Embryonic facial prominence (tissue), 1 donor: ENCODE data around the gene NECAP2.

ENCODE experiments used
- DNase-seq: peaks from one replicate; pipeline ENCODE4 v3.0.0-alpha.2; 2016; ENCODE audit errors: extremely low spot score

Gene NECAP2, protein sequence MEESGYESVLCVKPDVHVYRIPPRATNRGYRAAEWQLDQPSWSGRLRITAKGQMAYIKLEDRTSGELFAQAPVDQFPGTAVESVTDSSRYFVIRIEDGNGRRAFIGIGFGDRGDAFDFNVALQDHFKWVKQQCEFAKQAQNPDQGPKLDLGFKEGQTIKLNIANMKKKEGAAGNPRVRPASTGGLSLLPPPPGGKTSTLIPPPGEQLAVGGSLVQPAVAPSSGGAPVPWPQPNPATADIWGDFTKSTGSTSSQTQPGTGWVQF

GRCh38 chr1:16440470-16441281 is at the start of gene NECAP2:
Gene NECAP2, plus strand, starts transcription at chr1:16440724. Its CDS starts 38 bp downstream, at chr1:16440762.
- DNase-seq: peak; percentile 88

- no peak for DNase-seq
Measured at GRCh38 chr1:16391411-16391810, 49.1 kb upstream of the NECAP2 start.

GRCh38 chr1:16392740-16393569 is 47.6 kb upstream of the NECAP2 start:
- no peak for DNase-seq

DNA sequence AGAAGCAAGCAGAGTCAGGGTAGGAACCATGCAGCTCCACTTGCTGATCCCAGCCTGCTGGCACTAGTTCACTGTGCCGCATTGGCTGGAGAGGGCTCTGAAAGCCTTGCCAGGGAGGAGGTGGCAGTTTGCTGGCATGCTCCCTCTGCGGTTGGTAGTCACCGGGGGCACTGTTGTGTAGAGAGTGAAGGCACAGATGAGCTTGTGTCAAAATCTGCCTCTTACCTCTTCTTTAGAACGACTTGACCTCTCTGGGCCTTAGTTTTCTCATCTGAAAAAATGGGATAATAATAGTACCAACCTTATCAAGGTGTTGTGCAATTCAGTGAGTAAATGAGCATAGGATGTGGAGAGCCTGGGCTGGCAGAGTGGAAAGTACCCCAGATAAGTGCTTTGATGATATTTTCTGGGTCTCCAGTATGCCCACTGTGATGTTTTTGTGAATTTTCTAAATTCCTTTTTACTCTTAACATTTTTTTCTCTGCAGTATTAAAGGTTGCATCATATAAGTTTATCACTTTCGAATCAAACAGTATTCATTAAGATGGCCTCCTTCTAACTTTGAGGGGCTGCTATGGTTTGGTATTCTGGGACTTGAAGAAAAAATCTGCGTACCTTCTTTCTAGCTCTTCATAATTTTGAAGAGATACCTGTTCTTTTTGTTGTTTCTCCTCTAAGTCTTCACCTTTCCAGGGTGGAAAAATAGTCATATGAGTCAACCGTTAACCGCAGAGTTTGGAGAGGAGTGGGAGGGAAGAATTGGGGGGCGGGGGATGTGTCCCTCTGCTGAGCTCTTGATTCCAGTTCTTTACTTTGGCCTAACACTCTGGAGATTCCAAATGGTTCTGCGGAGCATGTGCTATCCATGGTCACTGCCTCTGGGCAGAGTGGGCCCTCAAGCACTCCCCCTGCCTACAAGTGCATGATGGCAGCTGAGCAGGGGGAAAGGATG is 46.7 kb upstream of the NECAP2 start:
- DNase-seq: no peak

- DNase-seq: no peak
Measured at GRCh38 chr1:16394977-16395376, 45.5 kb upstream of the NECAP2 start.

GRCh38 chr1:16396591-16396990 is 43.9 kb upstream of the NECAP2 start:
- DNase-seq: no peak

- DNase-seq: no peak
Measured at GRCh38 chr1:16397120-16397519, 43.4 kb upstream of the NECAP2 start.

DNA sequence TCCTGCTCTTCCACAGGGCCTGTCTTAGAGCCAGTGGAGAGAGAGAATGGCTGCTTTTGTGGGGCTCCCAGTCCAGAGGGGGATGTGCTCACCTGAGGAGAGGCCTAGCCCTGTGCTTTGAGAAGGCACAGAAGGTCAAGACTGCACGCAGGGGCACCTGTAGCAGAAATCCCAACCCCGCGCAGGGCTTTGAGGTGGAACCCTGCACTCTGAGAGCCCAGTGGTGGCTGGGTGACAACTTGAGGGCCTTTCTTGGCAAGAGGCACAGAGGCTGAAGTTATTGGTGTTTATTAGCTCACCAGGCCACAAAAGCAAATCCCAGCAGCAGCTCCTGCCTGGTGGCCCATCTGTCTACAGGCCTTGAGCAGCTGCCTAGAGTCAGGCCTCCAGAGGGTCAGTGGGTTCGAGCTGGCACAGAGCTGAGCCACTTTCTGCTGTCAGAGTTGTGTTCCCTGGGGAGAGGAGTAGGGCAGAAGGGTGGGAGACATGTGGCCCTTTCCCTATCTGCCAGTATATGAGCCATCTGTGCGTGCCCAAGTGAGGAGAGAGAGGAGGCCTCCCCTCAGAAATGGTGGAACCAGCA is 42.1 kb upstream of the NECAP2 start:
- no peak for DNase-seq

- DNase-seq: no peak
Measured at GRCh38 chr1:16402742-16403141, 37.8 kb upstream of the NECAP2 start.

GRCh38 chr1:16405441-16405840 is 35.1 kb upstream of the NECAP2 start:
- no peak for DNase-seq

DNA sequence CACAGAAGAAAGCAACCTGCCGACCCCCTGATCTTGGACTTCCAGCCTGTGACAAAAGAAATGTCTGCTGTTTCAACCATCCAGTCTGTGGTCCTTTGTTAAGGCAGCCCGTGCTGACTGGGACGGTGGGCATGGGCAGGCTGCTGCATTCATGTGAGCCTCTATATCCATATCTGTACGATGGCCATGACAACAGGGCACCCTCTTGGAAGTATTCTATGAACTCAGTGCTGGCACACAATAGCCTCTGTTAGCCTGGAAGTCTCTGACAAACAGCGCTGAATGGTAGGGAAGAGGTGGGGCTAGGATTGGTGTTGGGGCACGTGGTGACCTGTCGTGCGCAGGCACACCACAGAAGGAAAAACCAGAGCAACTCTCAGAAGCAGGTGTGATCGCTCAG is 33.7 kb upstream of the NECAP2 start:
- DNase-seq: no peak

GRCh38 chr1:16409536-16410152 is 30.9 kb upstream of the NECAP2 start:
- no peak for DNase-seq

DNA sequence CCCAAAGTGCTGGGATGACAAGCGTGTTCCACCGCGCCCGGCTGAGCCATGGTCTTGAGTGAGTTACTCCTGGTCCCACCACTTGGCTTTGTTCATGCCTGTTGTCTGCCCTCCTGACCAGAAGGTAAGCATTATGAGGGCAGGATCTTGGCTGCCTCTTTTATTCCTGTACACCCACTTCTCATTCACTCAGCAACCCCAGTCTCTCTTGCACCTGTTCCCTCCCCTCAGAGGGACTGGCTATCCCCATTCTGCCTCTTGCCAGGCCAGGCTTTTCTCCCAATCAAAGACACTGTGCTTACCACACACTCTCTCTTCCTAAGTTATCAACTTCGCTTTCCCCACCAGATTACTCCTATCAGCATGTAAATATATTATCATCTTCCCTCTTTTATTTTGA is 29.7 kb upstream of the NECAP2 start:
- DNase-seq: no peak

DNA sequence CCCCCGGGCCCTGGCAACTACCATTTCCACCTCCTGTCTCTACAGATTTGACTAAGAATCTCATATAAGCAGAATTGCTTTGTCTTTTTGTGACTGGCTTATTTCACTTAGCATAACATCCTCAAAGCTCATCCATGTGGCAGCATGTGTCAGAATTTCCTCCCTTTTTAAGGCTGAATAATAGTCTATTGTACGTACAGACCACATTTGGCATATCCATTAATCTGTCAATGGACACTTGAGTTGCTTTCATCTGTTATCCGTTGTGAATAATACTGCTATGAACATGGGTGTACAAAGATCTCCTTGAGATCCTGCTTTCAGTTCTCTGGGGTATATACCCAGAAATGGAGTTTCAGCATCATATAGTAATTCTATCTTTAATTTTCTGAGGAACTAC is 27.3 kb upstream of the NECAP2 start:
- no peak for DNase-seq

DNA sequence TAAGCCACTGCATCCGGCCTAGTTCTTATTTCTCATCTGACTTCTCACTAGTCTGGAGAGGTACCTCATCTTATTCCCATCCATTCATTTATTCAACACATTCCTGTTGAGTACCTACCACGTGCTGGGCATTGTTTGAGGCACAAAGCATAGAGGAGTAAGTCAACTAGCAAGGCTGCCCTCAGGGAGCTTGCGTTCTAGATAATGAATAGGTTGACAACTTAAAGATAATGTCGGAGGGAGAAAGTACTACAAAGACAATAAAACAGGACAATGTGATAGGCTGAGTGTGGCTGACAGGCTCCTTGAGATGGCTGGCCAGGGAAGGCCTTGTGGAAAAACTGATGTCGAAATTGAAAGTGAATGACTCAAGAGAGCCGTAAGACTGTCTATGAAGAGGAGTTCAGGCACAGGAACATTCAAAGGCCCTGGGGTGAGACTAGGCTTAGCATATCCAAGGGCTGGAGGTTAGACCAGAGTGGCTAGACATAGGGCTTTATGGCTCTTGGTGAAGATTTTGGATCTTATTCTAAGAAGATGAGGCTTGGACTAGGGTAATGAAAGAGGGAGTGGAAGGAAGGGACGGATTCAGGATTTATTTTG is 21.6 kb upstream of the NECAP2 start:
- no peak for DNase-seq

DNA sequence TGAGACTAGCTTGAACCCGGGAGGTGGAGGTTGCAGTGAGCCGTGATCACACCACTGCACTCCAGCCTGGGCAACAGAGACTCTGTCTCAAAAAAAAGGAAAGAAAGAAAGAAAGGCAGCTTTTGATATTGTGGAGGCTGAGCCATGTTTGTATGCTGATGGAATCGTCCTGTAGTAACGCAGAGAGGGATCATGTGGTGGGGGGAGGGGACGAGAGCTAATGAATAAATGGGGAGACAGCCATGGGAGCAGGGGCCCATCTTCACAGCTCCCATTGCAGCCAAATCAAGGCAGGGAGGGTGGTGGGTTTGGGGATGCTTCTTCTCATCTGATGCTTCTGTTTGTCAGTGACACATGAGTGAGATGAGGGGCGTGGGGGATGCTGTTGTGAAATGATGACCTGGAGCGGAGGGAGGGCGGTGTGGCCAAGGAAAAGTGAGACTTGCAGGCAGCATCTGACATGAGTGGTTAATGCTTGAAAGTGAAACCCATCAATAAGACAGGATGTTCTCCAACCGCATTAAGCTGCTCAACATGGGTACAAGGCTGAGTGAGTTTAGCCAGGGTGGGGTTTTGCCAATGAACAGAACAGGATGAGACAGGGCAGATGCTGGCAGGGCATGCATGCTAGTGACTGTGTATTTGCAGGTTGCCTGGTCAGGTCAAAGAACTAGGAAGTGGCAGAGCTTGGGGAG is 20.0 kb upstream of the NECAP2 start:
- DNase-seq: no peak

GRCh38 chr1:16421201-16421600 is 19.3 kb upstream of the NECAP2 start:
- no peak for DNase-seq

DNA sequence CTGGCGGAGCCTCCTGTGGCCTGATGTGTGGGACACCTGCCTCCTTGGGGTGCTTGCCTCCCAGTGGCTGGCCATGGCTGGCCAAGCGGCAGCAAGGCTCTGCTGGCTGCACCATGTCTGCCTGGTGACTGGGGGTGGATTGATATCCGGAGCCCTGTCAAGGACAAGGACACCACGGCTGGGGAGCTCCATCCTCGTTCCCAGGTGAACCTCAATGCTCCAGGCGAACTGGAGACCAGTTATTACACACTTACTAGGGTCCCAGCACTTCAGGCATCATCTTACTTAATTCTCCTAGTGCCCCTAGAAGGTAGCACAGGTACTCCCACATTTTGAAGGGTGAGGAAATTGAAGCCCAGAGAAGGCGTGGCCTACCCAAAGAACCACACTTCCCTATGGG is 18.5 kb upstream of the NECAP2 start:
- DNase-seq: no peak
